ENCODE measurements around the gene PDE10A. TPM values are rescaled to one million over a fixed set of nuclear protein-coding genes. Genes with fewer than 3 reads are reported as not detected.

PDE10A gene
- total RNA-seq, 6 donors from 2014 or later, result 0.89 to 4.9 (median 1.4) TPM

- Histone ChIP-seq H3K4me1 (peaks cover 0 to 12% (median 0%) of the 10 kb centered on the region in 4 donors), H3K36me3 (no peaks in the 10 kb centered on the region), H3K9me3 (no peaks in the 10 kb centered on the region), H3K4me3 (peak within 1 kb of the TSS in 3 of 4 donors; percentile 27 to 45 (median 41)), H3K27me3 (no peaks in the 10 kb centered on the region), H3K27ac (no peak within 1 kb of the TSS)
- WGBS, 2 donors, result 7 to 11% methylated on average over 28 to 35 of the region's 35 CpGs
- DNase-seq (peak in 1 of 2 donors; percentile 85), ATAC-seq (ENCODE audit: low FRiP score in 2 of 2) (peak; percentile 77 to 96)
- TF ChIP-seq POLR2A (IDR thresholded peaks at IDR 0.05) (no peak), EP300 (IDR thresholded peaks at IDR 0.05) (no peak), CTCF (IDR thresholded peaks at IDR 0.05) (no peak), POLR2AphosphoS5 (IDR thresholded peaks at IDR 0.05) (no peak)
Observed at GRCh38 chr6:165308926-165309731, 353.9 kb downstream of the PDE10A start, which contains the start of gene C6orf118. TSS of gene C6orf118 (minus strand) at chr6:165309605. CDS start at chr6:165309586, 19 bp downstream.

- DNase-seq (no peak), ATAC-seq (ENCODE audit: low FRiP score in 2 of 2) (no peak)
- no peak overlapping the region for H3K27ac ChIP-seq
- no peaks in the 10 kb centered on the region for H3K36me3 ChIP-seq
- H3K9me3 ChIP-seq, result no peaks in the 10 kb centered on the region
- H3K4me1 ChIP-seq, result peaks cover 0 to 12% (median 0%) of the 10 kb centered on the region in 4 donors
- 83 to 91% methylated on average over 3 of the region's 3 CpGs for WGBS, 2 donors
- H3K4me3 ChIP-seq, result no peak overlapping the region
- no peak for TF ChIP-seq CTCF (IDR thresholded peaks at IDR 0.05)
- no peak for TF ChIP-seq EP300 (IDR thresholded peaks at IDR 0.05)
- TF ChIP-seq POLR2A (IDR thresholded peaks at IDR 0.05), result no peak
- no peaks in the 10 kb centered on the region for H3K27me3 ChIP-seq
Observed at GRCh38 chr6:165306955-165307354, 356.1 kb downstream of the PDE10A start.

- Histone ChIP-seq H3K36me3 (no peaks in the 10 kb centered on the region), H3K27me3 (no peaks in the 10 kb centered on the region), H3K4me3 (no peak overlapping the region), H3K4me1 (no peaks in the 10 kb centered on the region), H3K9me3 (no peaks in the 10 kb centered on the region), H3K27ac (no peak overlapping the region)
- peak; percentile 29 to 57 for ATAC-seq (ENCODE audit: low FRiP score in 2 of 2)
- no peak for TF ChIP-seq POLR2AphosphoS5 (IDR thresholded peaks at IDR 0.05)
- TF ChIP-seq POLR2A (IDR thresholded peaks at IDR 0.05), result no peak
- TF ChIP-seq EP300 (IDR thresholded peaks at IDR 0.05), result no peak
- no peak for TF ChIP-seq CTCF (IDR thresholded peaks at IDR 0.05)
- 93 to 96% methylated on average over 19 to 34 of the region's 38 CpGs for WGBS, 2 donors
- DNase-seq, result peak in 1 of 2 donors; percentile 56
Observed at GRCh38 chr6:165301372-165302246, 361.4 kb downstream of the PDE10A start.

GRCh38 chr6:165300422-165300936 lies 362.6 kb downstream of the PDE10A start:
- ATAC-seq (ENCODE audit: low FRiP score in 2 of 2), result no peak
- DNase-seq, result peak in 1 of 2 donors; percentile 59
- no peak overlapping the region for H3K27ac ChIP-seq
- no peaks in the 10 kb centered on the region for H3K9me3 ChIP-seq
- no peaks in the 10 kb centered on the region for H3K27me3 ChIP-seq
- H3K4me3 ChIP-seq, result no peak overlapping the region
- H3K36me3 ChIP-seq, result no peaks in the 10 kb centered on the region
- WGBS, 2 donors, result 71 to 79% methylated on average over 13 of the region's 13 CpGs
- TF ChIP-seq CTCF (IDR thresholded peaks at IDR 0.05), result no peak
- no peak for TF ChIP-seq POLR2A (IDR thresholded peaks at IDR 0.05)
- no peak for TF ChIP-seq EP300 (IDR thresholded peaks at IDR 0.05)
- TF ChIP-seq POLR2AphosphoS5 (IDR thresholded peaks at IDR 0.05), result no peak
- H3K4me1 ChIP-seq, result no peaks in the 10 kb centered on the region
